Activated effector memory CD4-positive, alpha-beta T cell treated with anti-CD3 and anti-CD28 coated beads, Interleukin-2, amount 50 U/mL, for 16 hours (primary cell): ENCODE results near the gene NAA80.

Source experiments
- DNase-seq: peaks from one replicate; pipeline ENCODE4 v3.0.0-alpha.2; 2020

Gene NAA80

GRCh38 chr3:50298836-50299637 is at the start of gene NAA80, which contains the start of gene HYAL3:
NAA80 (minus strand) TSS chr3:50299405; CDS start chr3:50297463, 1,942 bp downstream.
HYAL3 (minus strand) TSS chr3:50299405; CDS start chr3:50295602, 3,803 bp downstream.
- peak; percentile 99 for DNase-seq

GRCh38 chr3:50347187-50347813 is 48.1 kb upstream of the NAA80 start:
- peak; percentile 92 for DNase-seq

- peak; percentile 91 for DNase-seq
Observed at GRCh38 chr3:50345586-50346234, 46.5 kb upstream of the NAA80 start, which contains the start of gene ZMYND10. ZMYND10 (minus strand) TSS chr3:50345732; CDS start chr3:50345579, 153 bp downstream.

- DNase-seq = no peak
Observed at GRCh38 chr3:50345008-50345407, 45.8 kb upstream of the NAA80 start.

GRCh38 chr3:50342813-50343633 is 43.8 kb upstream of the NAA80 start:
- DNase-seq = no peak

GRCh38 chr3:50341996-50342650 is 42.9 kb upstream of the NAA80 start:
- DNase-seq = no peak

GRCh38 chr3:50341537-50341936 is 42.3 kb upstream of the NAA80 start:
- DNase-seq = no peak

GRCh38 chr3:50340448-50341329 is 41.5 kb upstream of the NAA80 start, which contains the start of gene RASSF1:
RASSF1 (minus strand) TSS chr3:50340836; CDS start chr3:50340805, 31 bp downstream.
- peak; percentile 87 for DNase-seq

GRCh38 chr3:50340147-50340447 is 40.9 kb upstream of the NAA80 start:
- no peak for DNase-seq

GRCh38 chr3:50339485-50340146 is 40.4 kb upstream of the NAA80 start:
- DNase-seq = no peak

GRCh38 chr3:50338965-50339364 is 39.8 kb upstream of the NAA80 start:
- DNase-seq = no peak

GRCh38 chr3:50337175-50337861 is 38.1 kb upstream of the NAA80 start:
- peak; percentile 98 for DNase-seq

- no peak for DNase-seq
Observed at GRCh38 chr3:50336452-50337174, 37.4 kb upstream of the NAA80 start.

GRCh38 chr3:50334339-50335075 is 35.3 kb upstream of the NAA80 start:
- DNase-seq = no peak

- no peak for DNase-seq
Observed at GRCh38 chr3:50333744-50334328, 34.6 kb upstream of the NAA80 start.

- no peak for DNase-seq
Observed at GRCh38 chr3:50331364-50331907, 32.2 kb upstream of the NAA80 start.

GRCh38 chr3:50330330-50330729 is 31.1 kb upstream of the NAA80 start:
- no peak for DNase-seq
